Erythroblast (primary cell): ENCODE data around the gene CCNT1.
"Not testable (repeated sequence)": the region's sequence is repeated elsewhere in the genome, so short reads cannot be mapped to it uniquely, and the experiment has no call there.

Source experiments
- DNase-seq, 2 experiments: peaks; one replicate each; lab custom pipeline; 2025; lab: John Stamatoyannopoulos, UW
- GATA1 ChIP-seq: IDR thresholded peaks from 2 replicates; pipeline ENCODE4 v1.6.1; 2011; ENCODE audit warnings: low read depth, mild to moderate bottlenecking, control low read depth, low read length, moderate library complexity
- POLR2A ChIP-seq: IDR thresholded peaks from 2 replicates; pipeline ENCODE4 v1.6.1; 2011; ENCODE audit warnings: mild to moderate bottlenecking, low read length

The CCNT1 gene

GRCh38 chr12:48683534-48683933 is 33.0 kb downstream of the CCNT1 start:
- no peak for TF ChIP-seq GATA1
- TF ChIP-seq POLR2A, result no peak
- no peak for DNase-seq

DNA sequence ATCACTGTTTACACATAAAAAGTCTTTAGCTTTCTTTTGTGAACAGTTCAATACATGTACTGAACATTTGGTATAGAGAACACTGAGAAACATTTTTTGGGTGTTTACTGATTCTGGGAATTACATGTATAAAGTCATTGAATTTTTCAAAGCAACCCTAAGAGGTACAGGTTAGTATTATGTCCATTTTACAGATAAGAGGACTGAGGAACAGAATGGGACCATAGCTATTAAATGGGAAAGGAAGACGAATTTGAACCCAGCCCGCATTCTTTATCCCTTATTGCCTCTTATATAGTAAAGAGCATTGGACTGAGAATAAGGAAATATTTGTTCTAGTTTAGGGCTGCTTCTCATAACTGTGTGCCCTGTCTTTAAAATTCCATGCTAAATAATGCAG is 33.6 kb downstream of the CCNT1 start:
- DNase-seq, result no peak
- no peak for TF ChIP-seq GATA1
- TF ChIP-seq POLR2A, result no peak

- DNase-seq, result not testable (repeated sequence)
These were observed 34.0 kb downstream of the CCNT1 start for GRCh38 chr12:48682533-48682905.

GRCh38 chr12:48681710-48682532 is 34.6 kb downstream of the CCNT1 start, which contains the start of gene KANSL2:
Gene KANSL2 (minus strand): TSS chr12:48682238. CDS start chr12:48681632, 606 bp downstream.
- peak; percentile 100 for TF ChIP-seq POLR2A
- TF ChIP-seq GATA1, result no peak
- DNase-seq, result peak; percentile 98 to 99

GRCh38 chr12:48681399-48681709 is 35.2 kb downstream of the CCNT1 start:
- DNase-seq, result no peak
- TF ChIP-seq POLR2A (no peak), GATA1 (no peak)

DNA sequence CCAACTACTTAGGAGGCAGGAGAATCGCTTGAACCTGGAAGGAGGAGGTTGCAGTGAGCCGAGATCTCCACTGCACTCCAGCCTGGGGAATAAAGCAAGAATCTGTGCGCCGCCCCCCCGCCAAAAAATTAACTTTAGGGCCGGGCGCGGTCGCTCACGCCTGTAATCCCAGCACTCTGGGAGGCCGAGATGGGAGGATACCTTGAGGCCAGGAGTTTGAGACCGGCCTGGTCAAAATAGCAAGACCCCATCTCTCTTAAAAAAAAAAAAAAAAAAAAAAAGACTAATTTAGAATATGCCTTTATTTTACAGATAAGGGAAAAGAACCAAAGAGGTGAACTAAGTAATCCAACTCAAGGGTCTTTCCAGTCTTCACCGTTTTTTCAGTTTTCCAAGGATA is 35.6 kb downstream of the CCNT1 start:
- DNase-seq, result no peak
- TF ChIP-seq GATA1, result no peak
- TF ChIP-seq POLR2A, result no peak

DNA sequence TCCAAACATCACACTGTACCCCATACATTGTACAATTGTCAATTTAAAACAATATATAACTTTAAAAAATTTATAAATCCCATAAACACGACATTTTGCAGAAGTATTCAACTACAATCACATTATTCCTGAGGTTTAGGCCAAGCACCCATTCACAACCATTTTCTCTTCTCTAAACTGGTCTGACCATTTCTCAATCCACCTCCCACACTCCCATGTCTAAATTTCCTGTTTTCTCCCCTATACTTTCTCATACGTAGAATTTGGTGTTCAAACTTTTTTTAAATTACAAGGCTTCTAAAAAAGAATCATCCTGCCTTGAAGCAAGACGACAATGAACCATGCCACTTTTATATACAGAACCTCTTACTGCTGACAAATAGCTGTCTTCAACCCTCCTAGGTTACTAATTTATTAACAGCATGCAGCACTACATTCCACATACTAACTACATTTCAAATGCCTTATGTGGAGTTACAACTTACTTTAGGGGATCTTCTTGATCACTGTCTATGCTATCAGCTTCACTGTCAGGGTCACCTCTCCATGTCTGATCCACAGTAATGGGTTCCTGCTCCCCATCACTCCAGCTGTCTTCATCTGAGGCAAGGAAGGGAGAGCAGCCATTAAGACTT is 37.8 kb downstream of the CCNT1 start:
- no peak for DNase-seq
- TF ChIP-seq GATA1 (no peak), POLR2A (no peak)

- TF ChIP-seq POLR2A (no peak), GATA1 (no peak)
- DNase-seq, result no peak
These were observed 45.2 kb downstream of the CCNT1 start for GRCh38 chr12:48671231-48671856.

- no peak for TF ChIP-seq POLR2A
- TF ChIP-seq GATA1, result no peak
- DNase-seq, result no peak
These were observed 47.5 kb downstream of the CCNT1 start for GRCh38 chr12:48668996-48669395.

DNA sequence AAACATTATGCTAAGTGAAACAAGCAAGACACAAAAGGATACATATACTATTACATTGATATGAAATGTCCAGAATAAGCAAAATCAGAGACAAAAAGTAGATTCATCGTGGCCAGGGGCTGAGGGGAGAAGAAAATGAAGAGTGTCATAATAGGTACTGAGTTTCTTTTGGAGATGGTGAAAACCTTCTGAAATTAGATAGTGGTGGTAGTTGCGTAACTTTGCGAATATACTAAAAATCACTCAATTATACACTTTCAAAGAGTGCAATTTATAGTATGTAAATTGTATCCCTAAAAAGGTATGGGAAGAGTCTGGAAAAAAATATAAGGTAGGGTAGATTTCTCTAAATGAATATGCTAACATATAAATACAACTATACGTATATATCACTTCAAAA is 56.6 kb downstream of the CCNT1 start:
- TF ChIP-seq POLR2A (no peak), GATA1 (no peak)
- no peak for DNase-seq

DNA sequence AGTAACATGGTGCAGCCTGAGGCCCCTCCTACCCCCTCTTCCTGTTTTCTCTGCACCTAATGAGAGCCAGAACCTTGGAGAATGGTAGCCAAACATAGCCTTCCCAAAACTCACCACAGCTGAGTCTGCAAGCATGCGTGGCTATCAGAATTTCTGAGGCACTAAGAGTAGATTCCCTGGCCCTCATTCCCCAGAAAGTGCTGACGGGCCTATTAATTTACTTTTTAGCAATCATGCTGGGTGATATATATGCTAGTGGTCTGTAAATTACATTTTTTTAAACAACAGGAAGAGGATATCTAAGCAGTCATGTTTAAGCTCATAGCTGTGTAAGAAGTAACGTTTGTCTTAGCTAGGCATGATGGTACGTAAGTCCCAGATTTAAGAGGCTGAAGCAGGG is 64.8 kb downstream of the CCNT1 start:
- DNase-seq, result no peak
- TF ChIP-seq POLR2A, result no peak

- DNase-seq, result not testable (repeated sequence)
These were observed 71.2 kb downstream of the CCNT1 start for GRCh38 chr12:48645354-48645753.

DNA sequence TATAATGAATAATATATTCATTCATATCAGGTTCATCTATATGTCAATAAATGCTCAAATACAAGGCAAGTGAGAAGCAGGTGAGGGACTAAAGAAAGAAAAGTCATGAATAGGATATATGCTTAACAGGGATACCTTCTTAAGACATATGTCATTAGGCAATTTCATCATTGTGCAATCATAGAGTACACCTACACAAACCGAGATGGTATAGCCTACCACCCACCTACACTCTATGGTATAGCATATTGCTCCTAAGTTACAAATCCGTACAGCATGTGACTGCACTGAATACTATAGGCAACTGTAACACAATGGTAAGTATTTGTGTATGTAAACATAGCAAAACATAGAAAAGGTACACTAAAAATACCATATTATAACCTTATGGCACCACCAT is 73.5 kb downstream of the CCNT1 start:
- DNase-seq, result no peak
- TF ChIP-seq POLR2A (no peak), GATA1 (no peak)

GRCh38 chr12:48641752-48642555 is 74.6 kb downstream of the CCNT1 start:
- not testable (repeated sequence) for DNase-seq
